B cell (primary cell): Measurements from ENCODE around the gene C2orf78. TPM values are rescaled to one million over a fixed set of nuclear protein-coding genes. Genes with fewer than 3 reads are reported as not detected.

Experiments used
- ATAC-seq: fragments of 200-7000 bp; cut with Tn5 transposase; one replicate; pipeline ENCODE4 v1.10.0; 2021; ENCODE audit warnings: low read depth, mild to moderate bottlenecking, moderate number of reproducible peaks, moderate library complexity
- CTCF ChIA-PET: fragments of 350-600 bp; sonication (Branson Sonifier 250); formaldehyde crosslinking; loops from one replicate; lab custom pipeline; 2021; ENCODE audit warnings: antibody characterized with exemption, inconsistent platforms; lab: Charles Lee
- POLR2A ChIA-PET: fragments of 350-600 bp; sonication (Branson Sonifier 250); formaldehyde crosslinking; loops from one replicate; lab custom pipeline; 2021; ENCODE audit warnings: antibody characterized with exemption; lab: Charles Lee
- DNase-seq: peaks from one replicate; pipeline ENCODE4 v3.0.0; 2013
- H2AFZ ChIP-seq: 2 replicates; pipeline ENCODE4 v1.6.1; 2012; ENCODE audit warnings: mild to moderate bottlenecking, low read depth, low read length; ENCODE audit not compliant: insufficient read depth, poor library complexity, severe bottlenecking
- H3K27ac ChIP-seq, 2 donors: 1 replicate in 1 of 2; 2 replicates in 1 of 2; pipeline ENCODE4 v1.5.1; 2012 to 2013; ENCODE audit warnings: low read length in 2 of 2, mild to moderate bottlenecking in 2 of 2, moderate library complexity in 1 of 2
- H3K27me3 ChIP-seq, 4 experiments: fragments of 200-600 bp in 1 of 4; sonication (generic) in 1 of 4; replicated peaks in 1 of 4; 1 replicate in 2 of 4; 2 replicates in 2 of 4; pipeline versions ENCODE4 v1.6.1 to v1.7.0; 2013 to 2016; ENCODE audit warnings: low read length in 3 of 4, mild to moderate bottlenecking in 2 of 4, mixed read lengths in 1 of 4, moderate library complexity in 1 of 4; ENCODE audit not compliant: insufficient read depth in 4 of 4, control insufficient read depth in 3 of 4; ENCODE audit errors: control extremely low read depth in 1 of 4
- H3K36me3 ChIP-seq, 2 experiments: replicated peaks in 1 of 2; 1 replicate in 1 of 2; 2 replicates in 1 of 2; pipeline versions ENCODE4 v1.6.1 to v1.7.1; 2013; ENCODE audit warnings: low read length in 1 of 2; ENCODE audit not compliant: insufficient read depth in 2 of 2, control insufficient read depth in 1 of 2; ENCODE audit errors: control extremely low read depth in 1 of 2, extremely low read depth in 1 of 2
- H3K4me1 ChIP-seq, 2 donors: fragments of 200-600 bp in 1 of 2; sonication (generic) in 1 of 2; 1 replicate in 1 of 2; 2 replicates in 1 of 2; pipeline versions ENCODE4 v1.5.1 to v1.6.1; 2013 to 2017; ENCODE audit warnings: low read length in 2 of 2; ENCODE audit not compliant: control insufficient read depth in 2 of 2, insufficient read depth in 2 of 2
- H3K4me2 ChIP-seq: replicated peaks from 2 replicates; pipeline ENCODE3; 2012; ENCODE audit warnings: mild to moderate bottlenecking, low read depth, low read length; ENCODE audit not compliant: poor library complexity, severe bottlenecking
- H3K4me3 ChIP-seq, 5 experiments: fragments of 200-600 bp in 1 of 5; sonication (generic) in 1 of 5; 1 replicate in 3 of 5; 2 replicates in 2 of 5; pipeline versions ENCODE4 v1.5.1 to v1.7.0; 2011 to 2016; ENCODE audit warnings: low read length in 4 of 5, mild to moderate bottlenecking in 4 of 5, low read depth in 2 of 5, control low read depth in 1 of 5, moderate library complexity in 1 of 5; ENCODE audit not compliant: insufficient read depth in 1 of 5; ENCODE audit errors: control extremely low read depth in 1 of 5, extremely low read depth in 1 of 5
- H3K79me2 ChIP-seq: fragments of 200-600 bp; sonication (generic); one replicate; pipeline ENCODE4 v1.6.0; 2016; ENCODE audit warnings: low read length; ENCODE audit not compliant: control insufficient read depth, insufficient read depth
- H3K9ac ChIP-seq: fragments of 200-600 bp; sonication (generic); 2 replicates; pipeline ENCODE4 v1.6.1; 2017; ENCODE audit warnings: mild to moderate bottlenecking, low read length, moderate library complexity
- H3K9me3 ChIP-seq, 3 donors: one replicate each; pipeline versions ENCODE4 v1.6.1 to v1.7.1; 2013; ENCODE audit warnings: low read length in 2 of 3; ENCODE audit not compliant: control insufficient read depth in 2 of 3, insufficient read depth in 1 of 3; ENCODE audit errors: control extremely low read depth in 1 of 3
- H4K20me1 ChIP-seq: 2 replicates; pipeline ENCODE4 v1.6.0; 2012; ENCODE audit warnings: mild to moderate bottlenecking, low read length; ENCODE audit not compliant: insufficient read depth, control insufficient read depth, poor library complexity, severe bottlenecking
- H3K27ac Mint-ChIP-seq: one replicate; pipeline ENCODE4 v1.8.0; 2021; ENCODE audit warnings: mixed read lengths
- H3K27me3 Mint-ChIP-seq: one replicate; pipeline ENCODE4 v1.8.0; 2021; ENCODE audit warnings: mixed read lengths
- H3K4me1 Mint-ChIP-seq: one replicate; pipeline ENCODE4 v1.8.0; 2021; ENCODE audit warnings: mixed read lengths
- H3K4me3 Mint-ChIP-seq: one replicate; pipeline ENCODE4 v1.8.0; 2021; ENCODE audit warnings: mixed read lengths
- H3K9me3 Mint-ChIP-seq: one replicate; pipeline ENCODE4 v1.8.0; 2022; ENCODE audit warnings: mixed read lengths; ENCODE audit not compliant: insufficient read depth
- CTCF ChIP-seq: fragments of 200-600 bp; IDR thresholded peaks from one replicate; pipeline ENCODE4 v1.8.0; 2022; ENCODE audit warnings: antibody characterized with exemption, mild to moderate bottlenecking
- EZH2 ChIP-seq: IDR thresholded peaks from 2 replicates; pipeline ENCODE4 v1.6.1; 2012; ENCODE audit warnings: borderline replicate concordance, low read depth, mild to moderate bottlenecking, moderate library complexity, low read length; ENCODE audit not compliant: insufficient read depth, poor library complexity, severe bottlenecking
- WGBS: methylation state at CpG from one replicate; pipeline ENCODE4 v1.1.5; 2013; ENCODE audit warnings: missing lambda C conversion rate; ENCODE audit not compliant: insufficient coverage; 5-methylcytosine and 5-hydroxymethylcytosine counted together
- intact Hi-C: fragments of 100-400 bp; cut with micrococcal nuclease; formaldehyde crosslinking; loops from one replicate; pipeline ENCODE4 v1.10.0; 2022
- polyA plus RNA-seq: library from polyadenylated mRNA; depleted of rRNA; stranded (reverse); fragments of >200 nt; gene quantifications from 2 replicates; pipeline ENCODE4 v1.2.3, GENCODE V29; 2012
- total RNA-seq, 2 donors: library from RNA; stranded (reverse); fragments of 120-200 nt in 1 of 2; gene quantifications; 1 replicate in 1 of 2; 2 replicates in 1 of 2; pipeline versions ENCODE4 v1.2.3 to v1.2.4, GENCODE V29; 2013 to 2022

Gene C2orf78
- total and polyA plus RNA-seq, 2 donors (not counting 1 experiment from before 2014, with no cell fraction given) = not detected

GRCh38 chr2:73844087-73844486 is 60.1 kb downstream of the C2orf78 start:
- Histone ChIP-seq H3K27me3 (no peaks in the 10 kb centered on the region), H3K4me2 (no peak overlapping the region), H3K27ac (no peak overlapping the region), H3K9ac (no peak overlapping the region), H3K4me1 (no peaks in the 10 kb centered on the region), H3K9me3 (no peaks in the 10 kb centered on the region), H3K79me2 (peaks cover 1% of the 10 kb centered on the region), H3K4me3 (no peak overlapping the region), H4K20me1 (peaks cover 16% of the 10 kb centered on the region), H3K36me3 (peaks cover 7 to 68% of the 10 kb centered on the region in 2 experiments), H2AFZ (no peak overlapping the region)
- DNase-seq = no peak
- Mint-ChIP-seq H3K27ac (no peak overlapping the region), H3K4me3 (no peak overlapping the region), H3K9me3 (no peaks in the 10 kb centered on the region), H3K4me1 (no peaks in the 10 kb centered on the region), H3K27me3 (no peaks in the 10 kb centered on the region)
- intact Hi-C loops = no loop called here
- ChIA-PET CTCF (interaction anchor here (1.0 kb wide), 1 partner anchor 19 kb away, joined by 3 read pairs; no protein-coding TSS in a partner anchor), POLR2A (interaction anchor here (0.6 kb wide), 1 partner anchor 9 kb away, joined by 4 read pairs; no protein-coding TSS in a partner anchor)
- no peak for TF ChIP-seq CTCF
- no peak for TF ChIP-seq EZH2
- 18% methylated on average over 2 of the region's 2 CpGs for WGBS
- no peak for ATAC-seq

- Histone ChIP-seq H3K4me3 (no peak overlapping the region), H3K27ac (no peak overlapping the region), H3K9me3 (no peaks in the 10 kb centered on the region), H2AFZ (no peak overlapping the region), H3K9ac (no peak overlapping the region), H4K20me1 (no peaks in the 10 kb centered on the region), H3K79me2 (no peaks in the 10 kb centered on the region), H3K36me3 (peaks cover 8 to 86% of the 10 kb centered on the region in 2 experiments), H3K4me1 (no peaks in the 10 kb centered on the region), H3K27me3 (no peaks in the 10 kb centered on the region), H3K4me2 (no peak overlapping the region)
- H3K27ac Mint-ChIP-seq = no peak overlapping the region
- no peak overlapping the region for H3K4me3 Mint-ChIP-seq
- DNase-seq = no peak
- 83% methylated on average over 1 of the region's 2 CpGs for WGBS
- ATAC-seq = no peak
- H3K9me3 Mint-ChIP-seq = no peaks in the 10 kb centered on the region
- no peaks in the 10 kb centered on the region for H3K27me3 Mint-ChIP-seq
- CTCF ChIA-PET = no interaction called here
- no peaks in the 10 kb centered on the region for H3K4me1 Mint-ChIP-seq
- no peak for TF ChIP-seq CTCF
- intact Hi-C loops = no loop called here
- POLR2A ChIA-PET = interaction anchor here (0.5 kb wide), 1 partner anchor 8 kb away, joined by 3 read pairs; no protein-coding TSS in a partner anchor
Measured at GRCh38 chr2:73850009-73850408, 66.0 kb downstream of the C2orf78 start.
